Right renal pelvis (tissue), 4 donors: ENCODE measurements around the gene OR4N2. TPM values are rescaled to one million over a fixed set of nuclear protein-coding genes. Genes with fewer than 3 reads are reported as not detected.
"Not testable (repeated sequence)": the region's sequence is repeated elsewhere in the genome, so short reads cannot be mapped to it uniquely, and the experiment has no call there.

Source experiments
- DNase-seq, 4 donors: peaks; one replicate each; pipeline ENCODE4 v3.0.0-alpha.2; 2013; ENCODE audit warnings: low read depth in 4 of 4, low spot score in 3 of 4, missing footprints in 1 of 4
- polyA plus RNA-seq, 4 donors: library from polyadenylated mRNA; unstranded; fragments of 120-200 nt; gene quantifications; one replicate each; pipeline ENCODE4 v1.2.1, GENCODE V29; 2013; ENCODE audit not compliant: insufficient read length in 4 of 4

OR4N2 gene
- polyA plus RNA-seq, 4 donors = not detected

DNA sequence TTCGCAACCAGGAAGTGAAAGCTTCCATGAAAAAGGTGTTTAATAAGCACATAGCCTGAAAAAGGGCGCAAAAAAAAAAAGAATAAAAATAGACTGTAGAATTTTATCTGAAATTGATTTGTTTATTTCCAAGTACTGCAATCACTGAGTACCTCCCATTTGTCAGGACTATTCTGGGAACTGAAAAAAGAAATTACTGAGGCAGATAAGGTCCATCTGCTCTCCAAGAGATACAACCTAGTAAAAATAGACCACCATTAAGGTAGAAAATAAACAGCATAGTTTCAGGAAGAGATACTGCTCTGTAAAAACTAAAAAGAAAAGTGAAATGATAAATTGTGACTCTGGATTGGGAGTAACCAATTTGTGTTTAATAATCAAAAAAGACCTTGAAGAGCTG lies 24.7 kb downstream of the OR4N2 start:
- no peak for DNase-seq

DNA sequence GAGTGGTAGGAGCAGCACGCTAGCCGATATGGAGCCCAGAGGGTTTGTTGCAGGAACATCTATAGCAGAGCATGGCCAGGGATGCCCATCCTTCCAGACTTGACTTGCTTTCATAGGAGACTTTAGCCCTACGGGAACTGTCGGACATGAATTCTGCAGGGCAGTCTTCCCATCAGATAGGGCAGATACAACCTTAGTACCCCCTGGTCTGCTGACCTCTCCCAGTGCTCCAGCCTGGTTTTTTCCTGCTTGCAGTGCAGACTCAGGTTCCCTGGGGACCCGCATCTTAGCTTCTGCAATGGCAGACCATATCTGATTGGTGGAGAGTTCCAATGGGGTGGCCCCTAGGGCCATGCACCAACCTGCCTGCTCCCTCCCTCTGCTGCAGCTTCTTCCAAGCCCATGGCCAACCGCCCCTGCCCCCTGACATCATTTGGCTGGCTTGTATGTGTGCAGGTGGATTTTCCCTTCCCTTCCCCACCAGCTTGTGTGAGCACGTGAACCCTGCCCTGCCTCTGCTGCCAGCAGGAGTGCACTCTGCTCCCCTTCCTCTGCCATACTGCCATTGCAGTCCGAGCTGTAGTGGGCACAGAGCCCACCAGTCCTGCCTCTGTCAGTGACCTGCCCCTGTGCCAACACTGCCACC lies 30.8 kb downstream of the OR4N2 start:
- not testable (repeated sequence) for DNase-seq

DNA sequence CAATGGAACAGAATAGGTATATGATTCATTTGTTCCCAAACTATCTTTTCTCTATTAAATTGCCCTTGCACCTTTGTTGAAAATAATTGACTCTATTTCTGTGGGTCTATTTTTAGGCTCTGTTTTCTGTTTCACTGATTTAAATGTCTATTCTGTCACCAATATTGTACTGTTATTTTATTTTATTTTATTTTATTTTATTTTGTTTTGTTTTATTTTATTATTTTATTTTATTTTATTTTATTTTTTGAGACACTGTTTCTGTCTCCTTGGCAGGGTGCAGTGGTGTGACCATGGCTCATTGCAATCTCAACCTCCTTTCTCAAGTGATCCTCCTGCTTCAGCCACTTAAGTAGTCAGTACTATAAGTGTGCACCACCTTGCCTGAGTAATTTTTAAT lies 34.9 kb downstream of the OR4N2 start:
- DNase-seq = no peak

DNA sequence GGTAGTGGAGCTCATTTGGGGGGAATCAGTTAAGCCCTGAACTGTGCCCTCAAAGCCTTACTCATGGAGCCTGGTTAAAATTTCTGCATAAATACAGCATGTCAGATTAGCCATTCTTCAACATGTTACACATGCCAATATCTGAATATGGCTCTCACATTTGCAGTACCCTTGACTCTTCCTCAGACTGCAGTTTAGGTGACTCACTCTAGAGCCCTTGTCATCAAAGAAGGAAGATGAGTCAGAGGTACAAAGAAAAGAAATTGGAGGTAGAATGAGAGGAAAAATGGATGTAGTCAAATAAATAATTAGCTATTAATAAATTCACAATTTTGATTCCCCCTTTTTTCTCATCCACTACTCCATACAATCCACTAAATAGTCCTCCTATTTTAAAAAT lies 47.8 kb downstream of the OR4N2 start:
- no peak for DNase-seq

DNA sequence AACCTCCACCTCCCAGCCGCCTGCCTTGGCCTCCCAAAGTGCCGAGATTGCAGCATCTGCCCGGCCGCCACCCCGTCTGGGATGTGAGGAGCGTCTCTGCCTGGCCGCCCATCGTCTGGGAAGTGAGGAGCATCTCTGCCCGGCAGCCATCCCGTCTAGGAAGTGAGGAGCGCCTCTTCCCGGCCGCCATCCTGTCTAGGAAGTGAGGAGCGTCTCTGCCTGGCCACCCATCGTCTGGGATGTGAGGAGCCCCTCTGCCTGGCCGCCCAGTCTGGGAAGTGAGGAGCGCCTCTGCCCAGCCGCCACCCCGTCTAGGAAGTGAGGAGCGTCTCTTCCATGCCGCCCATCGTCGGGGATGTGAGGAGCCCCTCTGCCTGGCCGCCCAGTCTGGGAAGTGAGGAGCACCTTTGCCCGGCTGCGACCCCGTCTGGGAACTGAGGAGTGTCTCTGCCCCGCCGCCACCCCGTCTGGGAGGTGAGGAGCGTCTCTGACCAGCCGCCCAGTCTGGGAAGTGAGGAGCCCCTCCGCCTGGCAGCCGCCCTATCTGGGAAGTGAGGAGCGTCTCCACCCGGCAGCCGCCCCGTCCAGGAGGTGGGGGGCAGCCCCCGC lies 62.6 kb downstream of the OR4N2 start:
- not testable (repeated sequence) for DNase-seq

DNA sequence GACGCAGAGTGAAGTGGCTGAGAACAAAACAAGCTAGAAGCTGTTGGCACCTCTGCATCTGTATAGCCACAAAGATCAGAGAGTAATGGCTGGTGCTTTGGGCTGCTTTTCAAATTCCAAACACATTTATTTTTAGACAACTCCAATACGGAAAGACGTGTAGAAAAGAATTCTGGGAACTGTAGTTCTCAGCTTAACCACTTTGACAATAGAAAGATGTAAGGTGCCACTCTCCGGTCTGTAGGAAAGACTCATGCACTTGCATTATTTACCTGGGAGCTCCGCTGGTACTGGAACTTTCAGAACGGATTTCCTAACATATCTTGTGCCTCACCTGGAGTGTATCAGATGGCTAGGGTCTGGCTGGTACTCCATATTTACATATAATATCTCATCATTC lies 69.6 kb downstream of the OR4N2 start:
- no peak for DNase-seq

DNA sequence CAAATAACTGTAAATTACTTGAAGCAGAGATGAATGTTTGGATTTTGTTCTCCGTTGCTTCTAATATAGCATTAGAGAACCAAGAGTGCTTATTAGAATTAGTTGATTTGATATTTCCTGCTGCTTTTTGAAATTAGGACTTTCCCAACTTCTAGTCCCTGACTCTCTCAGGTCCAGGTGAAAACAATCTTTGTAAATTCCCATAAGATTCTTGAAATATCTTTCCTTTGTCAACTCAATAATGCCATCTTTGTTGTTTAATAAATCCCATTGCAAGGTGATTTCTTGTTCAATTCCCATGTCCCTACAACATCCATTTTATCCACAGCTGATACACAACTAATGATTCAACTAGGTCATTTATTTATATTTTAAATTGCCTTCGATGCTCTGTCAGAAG lies 71.3 kb downstream of the OR4N2 start, which contains the start of gene OR4K2:
TSS of gene OR4K2 (plus strand) at position 301 of the 400 bp plus-strand sequence. CDS start 1,126 bp downstream, outside the sequence.
- DNase-seq = no peak

DNA sequence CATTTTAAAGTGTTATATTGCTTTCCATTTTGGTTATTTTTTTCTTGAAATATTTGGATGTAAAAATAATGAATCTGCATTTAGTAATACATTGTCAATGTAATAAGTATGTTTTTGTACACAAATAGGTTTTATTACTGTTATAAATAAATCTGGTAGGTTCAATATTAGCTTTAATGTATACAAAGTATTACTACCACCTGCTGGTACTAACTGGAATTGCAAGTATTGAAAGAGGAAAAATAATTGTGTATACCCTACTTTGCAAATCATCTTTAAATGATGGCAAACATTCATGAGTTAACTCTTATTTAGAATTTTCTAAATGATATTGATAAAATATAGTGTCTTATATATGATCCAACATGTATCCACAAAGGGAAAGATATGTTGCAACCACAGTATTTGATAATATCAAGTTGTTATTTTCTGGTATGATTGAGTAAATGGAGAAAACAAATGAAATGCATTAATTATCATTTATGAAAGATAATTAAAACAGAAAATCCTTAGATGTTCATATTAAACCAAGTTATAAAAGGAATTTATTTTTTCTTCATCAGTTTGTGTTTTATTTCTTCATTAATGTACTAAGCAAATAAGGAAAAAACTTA lies 74.6 kb downstream of the OR4N2 start:
- DNase-seq = no peak

Other genes with a start within 250 kb of the OR4N2 start
- gene OR11H2, start 89.9 kb upstream of the OR4N2 start, polyA plus RNA-seq = not detected
- not detected for gene OR4Q3, start 60.2 kb upstream of the OR4N2 start, polyA plus RNA-seq
- not detected for gene OR4M1, start 30.3 kb upstream of the OR4N2 start, polyA plus RNA-seq
- gene OR4K2, start 71.4 kb downstream of the OR4N2 start, polyA plus RNA-seq = under 1 TPM in 1 of 4 donors, not detected in 3; 0.01 TPM
- not detected for gene OR4K5, start 116.8 kb downstream of the OR4N2 start, polyA plus RNA-seq
- gene OR4K1, start 127.1 kb downstream of the OR4N2 start, polyA plus RNA-seq = not detected
- gene OR4K15, start 171.8 kb downstream of the OR4N2 start, polyA plus RNA-seq = not detected
- not detected for gene OR4Q2, start 198.4 kb downstream of the OR4N2 start, polyA plus RNA-seq
- not detected for gene OR4K14, start 215.5 kb downstream of the OR4N2 start, polyA plus RNA-seq
- gene OR4K13, start 232.3 kb downstream of the OR4N2 start, polyA plus RNA-seq = under 1 TPM in 1 of 4 donors, not detected in 3; 0.01 TPM